NCI-H187 treated with DMSO at 0.1 percent for 48 hours (cell line): ENCODE data around the gene HOXB7.

Experiments used
- DNase-seq: peaks from one replicate; lab custom pipeline; 2025; lab: John Stamatoyannopoulos, UW

The HOXB7 gene

GRCh38 chr17:48594538-48595277 lies 16.1 kb downstream of the HOXB7 start:
- no peak for DNase-seq

- peak; percentile 94 for DNase-seq
These were observed 16.8 kb downstream of the HOXB7 start for GRCh38 chr17:48593840-48594537.

- DNase-seq, result no peak
These were observed 17.5 kb downstream of the HOXB7 start, which contains the start of gene HOXB5 for GRCh38 chr17:48593126-48593829. TSS of gene HOXB5 (minus strand) at chr17:48593779. CDS start at chr17:48593682, 97 bp downstream.

GRCh38 chr17:48592577-48592976 lies 18.2 kb downstream of the HOXB7 start:
- DNase-seq, result no peak

- no peak for DNase-seq
These were observed 18.7 kb downstream of the HOXB7 start for GRCh38 chr17:48592057-48592514.

- DNase-seq, result no peak
These were observed 19.4 kb downstream of the HOXB7 start for GRCh38 chr17:48591255-48592056.

- no peak for DNase-seq
These were observed 20.1 kb downstream of the HOXB7 start for GRCh38 chr17:48590607-48591161.

- no peak for DNase-seq
These were observed 20.8 kb downstream of the HOXB7 start, which contains the start of gene HOXB3 for GRCh38 chr17:48589831-48590606. TSS of gene HOXB3 (minus strand) at chr17:48590241. CDS start at chr17:48552474, 37,767 bp downstream.

- DNase-seq, result no peak
These were observed 21.6 kb downstream of the HOXB7 start for GRCh38 chr17:48589060-48589830.

GRCh38 chr17:48588528-48588927 lies 22.3 kb downstream of the HOXB7 start:
- no peak for DNase-seq

GRCh38 chr17:48588074-48588415 lies 22.8 kb downstream of the HOXB7 start:
- no peak for DNase-seq

GRCh38 chr17:48587276-48588073 lies 23.3 kb downstream of the HOXB7 start:
- DNase-seq, result peak; percentile 84

GRCh38 chr17:48586355-48587258 lies 24.2 kb downstream of the HOXB7 start:
- no peak for DNase-seq

- DNase-seq, result no peak
These were observed 26.5 kb downstream of the HOXB7 start for GRCh38 chr17:48584223-48584741.

- no peak for DNase-seq
These were observed 27.1 kb downstream of the HOXB7 start for GRCh38 chr17:48583708-48584222.

GRCh38 chr17:48582750-48583069 lies 28.1 kb downstream of the HOXB7 start:
- DNase-seq, result no peak

- no peak for DNase-seq
These were observed 30.9 kb downstream of the HOXB7 start for GRCh38 chr17:48579760-48580554.
